Astrocyte (in vitro differentiated cells and primary cell): ENCODE data around the gene ANKRD39.

Source experiments
- CTCF ChIP-seq: IDR thresholded peaks from 2 replicates; pipeline ENCODE4 v1.5.1; 2011; ENCODE audit warnings: low read depth, mild to moderate bottlenecking, inconsistent platforms, low read length, moderate library complexity; ENCODE audit not compliant: insufficient read depth
- EZH2 ChIP-seq: IDR thresholded peaks from 2 replicates; pipeline ENCODE4 v1.6.1; 2012; ENCODE audit warnings: mild to moderate bottlenecking, low read length, inconsistent platforms; ENCODE audit not compliant: insufficient read depth

GRCh38 chr2:96821113-96821675 is 36.6 kb downstream of the ANKRD39 start:
- TF ChIP-seq CTCF (no peak), EZH2 (no peak)
